ENCODE data around the gene PSMA5. TPM values are rescaled to one million over a fixed set of nuclear protein-coding genes. Genes with fewer than 3 reads are reported as not detected.

Gene PSMA5
- total RNA-seq, 1 experiment from 2014 or later, result 133 TPM

DNA sequence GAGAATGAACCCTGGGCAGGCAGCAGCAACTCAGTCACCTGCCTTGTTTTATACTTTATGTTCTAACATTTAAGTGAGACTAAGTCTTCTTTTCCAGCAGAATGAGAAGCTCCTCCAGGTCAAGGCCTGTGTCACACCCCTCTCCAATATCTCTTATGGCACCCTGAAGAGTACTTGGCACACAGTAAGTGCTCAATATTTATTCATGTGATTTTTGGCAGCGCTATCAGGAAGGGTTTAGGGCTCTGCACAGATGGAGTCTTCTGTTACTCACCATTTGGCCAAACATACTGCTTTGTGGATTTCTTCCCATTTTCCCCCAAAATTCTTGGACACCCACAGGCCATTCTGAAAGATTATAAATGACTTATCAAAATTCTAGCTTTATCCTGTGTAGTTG, 75.6 kb downstream of the PSMA5 start:
- H3K23ac ChIP-seq (ENCODE audit: insufficient read length, low read depth, low read length), result no peak overlapping the region
- H4K5ac ChIP-seq (ENCODE audit: insufficient read length, low read depth, low read length), result no peak overlapping the region
- H3K4me2 ChIP-seq (ENCODE audit: insufficient read depth, insufficient read length, low read length), result no peak overlapping the region
- no peak overlapping the region for H3K4me3 Mint-ChIP-seq
- no peaks in the 10 kb centered on the region for H3K79me1 ChIP-seq (ENCODE audit: insufficient read depth, low read depth, low read length, poor library complexity, severe bottlenecking)
- H3K27ac ChIP-seq (ENCODE audit: insufficient read length, low read depth, low read length), result no peak overlapping the region
- H3K27me3 Mint-ChIP-seq (ENCODE audit: low read depth), result no peaks in the 10 kb centered on the region
- H3K27me3 ChIP-seq (ENCODE audit: insufficient read depth, low read length), result no peaks in the 10 kb centered on the region
- H4K91ac ChIP-seq (ENCODE audit: insufficient read length, low read depth, low read length), result no peak overlapping the region
- TF ChIP-seq, protein P1, sequence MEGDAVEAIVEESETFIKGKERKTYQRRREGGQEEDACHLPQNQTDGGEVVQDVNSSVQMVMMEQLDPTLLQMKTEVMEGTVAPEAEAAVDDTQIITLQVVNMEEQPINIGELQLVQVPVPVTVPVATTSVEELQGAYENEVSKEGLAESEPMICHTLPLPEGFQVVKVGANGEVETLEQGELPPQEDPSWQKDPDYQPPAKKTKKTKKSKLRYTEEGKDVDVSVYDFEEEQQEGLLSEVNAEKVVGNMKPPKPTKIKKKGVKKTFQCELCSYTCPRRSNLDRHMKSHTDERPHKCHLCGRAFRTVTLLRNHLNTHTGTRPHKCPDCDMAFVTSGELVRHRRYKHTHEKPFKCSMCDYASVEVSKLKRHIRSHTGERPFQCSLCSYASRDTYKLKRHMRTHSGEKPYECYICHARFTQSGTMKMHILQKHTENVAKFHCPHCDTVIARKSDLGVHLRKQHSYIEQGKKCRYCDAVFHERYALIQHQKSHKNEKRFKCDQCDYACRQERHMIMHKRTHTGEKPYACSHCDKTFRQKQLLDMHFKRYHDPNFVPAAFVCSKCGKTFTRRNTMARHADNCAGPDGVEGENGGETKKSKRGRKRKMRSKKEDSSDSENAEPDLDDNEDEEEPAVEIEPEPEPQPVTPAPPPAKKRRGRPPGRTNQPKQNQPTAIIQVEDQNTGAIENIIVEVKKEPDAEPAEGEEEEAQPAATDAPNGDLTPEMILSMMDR (conservative IDR thresholded peaks at IDR 0.05), result no peak
- H3K14ac ChIP-seq (ENCODE audit: insufficient read depth, low read length), result no peak overlapping the region
- no peak overlapping the region for H3K56ac ChIP-seq (ENCODE audit: insufficient read length, low read depth, low read length)
- no peak for DNase-seq
- no peak overlapping the region for H3K9ac ChIP-seq (ENCODE audit: extremely low read depth, insufficient read length, low read length)
- peaks cover 3 to 50% (median 44%) of the 10 kb centered on the region in 3 experiments for H3K36me3 Mint-ChIP-seq (ENCODE audit: insufficient read depth in 1 of 3, low read depth in 3 of 3)
- no peaks in the 10 kb centered on the region for H3K23me2 ChIP-seq (ENCODE audit: insufficient read length, low read depth, low read length, poor library complexity, severe bottlenecking)
- H3K79me2 ChIP-seq (ENCODE audit: insufficient read depth, low read length), result no peaks in the 10 kb centered on the region
- no peak overlapping the region for H3K18ac ChIP-seq (ENCODE audit: insufficient read length, low read depth, low read length)
- no peak overlapping the region for H3K4ac ChIP-seq (ENCODE audit: low read depth, low read length)
- H2BK12ac ChIP-seq (ENCODE audit: insufficient read length, low read depth, low read length), result no peak overlapping the region
- H2AK5ac ChIP-seq (ENCODE audit: insufficient read length, low read length), result no peak overlapping the region
- no peak overlapping the region for H2BK15ac ChIP-seq (ENCODE audit: low read depth, low read length)
- H2BK120ac ChIP-seq (ENCODE audit: low read depth, low read length, poor library complexity, severe bottlenecking), result no peak overlapping the region
- no peak overlapping the region for H2BK5ac ChIP-seq (ENCODE audit: insufficient read length, low read length)
- peaks cover 2 to 5% of the 10 kb centered on the region in 2 experiments; a peak in 3 of 4 replicates for H3K4me1 Mint-ChIP-seq
- H4K8ac ChIP-seq (replicated peaks; ENCODE audit: insufficient read length, low read depth, low read length), result no peak overlapping the region
- no peaks in the 10 kb centered on the region for H3K9me3 ChIP-seq (ENCODE audit: control insufficient read depth, low read depth, low read length)
- no peak overlapping the region for H3T11ph ChIP-seq (ENCODE audit: low read length)
- H4K20me1 ChIP-seq (ENCODE audit: control insufficient read depth, insufficient read depth, insufficient read length), result no peaks in the 10 kb centered on the region
- H2AFZ ChIP-seq (ENCODE audit: low read length), result no peak overlapping the region
- H3K9me3 Mint-ChIP-seq, result no peaks in the 10 kb centered on the region; a peak in 1 of 5 replicates
- H3K27ac Mint-ChIP-seq, result no peak overlapping the region
- no peak overlapping the region for H2BK20ac ChIP-seq (ENCODE audit: low read depth, low read length, poor library complexity, severe bottlenecking)
- no CpG with 5 or more reads among the region's 1 CpG for WGBS (ENCODE audit: extremely low coverage, insufficient read length, low lambda C conversion rate)
- no peaks in the 10 kb centered on the region for H3K4me1 ChIP-seq (ENCODE audit: insufficient read depth, low read length)
